ENCODE measurements around the gene MYH15.

The MYH15 gene

GRCh38 chr3:108510496-108510895 is at the start of gene MYH15:
TSS of gene MYH15 (minus strand) at chr3:108510596. CDS start at chr3:108510530, 66 bp downstream.
- no peak for DNase-seq

- DNase-seq: no peak
Measured at GRCh38 chr3:108555966-108556581, 45.7 kb upstream of the MYH15 start.

GRCh38 chr3:108554913-108555571 is 44.6 kb upstream of the MYH15 start:
- DNase-seq: no peak

DNA sequence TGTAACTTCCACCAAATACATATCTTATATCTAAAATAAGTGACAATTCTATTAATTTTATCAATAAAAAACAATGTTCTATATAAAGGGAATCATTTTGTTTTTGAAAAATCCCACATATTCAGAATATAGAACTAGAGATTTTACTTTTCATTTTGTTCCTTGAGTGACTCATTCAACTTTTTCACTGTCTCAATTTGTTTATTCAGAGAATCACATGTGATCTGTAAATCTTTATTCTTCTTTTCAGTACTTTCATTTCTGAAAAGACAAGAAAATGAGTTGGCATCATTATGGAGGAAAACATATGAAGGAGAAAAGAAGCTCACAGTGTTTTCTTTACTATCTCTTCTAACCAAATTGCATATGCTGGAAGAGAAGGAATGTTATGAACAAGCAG is 43.8 kb upstream of the MYH15 start:
- DNase-seq: no peak

GRCh38 chr3:108552267-108553159 is 42.1 kb upstream of the MYH15 start:
- peak; percentile 8 for DNase-seq

DNA sequence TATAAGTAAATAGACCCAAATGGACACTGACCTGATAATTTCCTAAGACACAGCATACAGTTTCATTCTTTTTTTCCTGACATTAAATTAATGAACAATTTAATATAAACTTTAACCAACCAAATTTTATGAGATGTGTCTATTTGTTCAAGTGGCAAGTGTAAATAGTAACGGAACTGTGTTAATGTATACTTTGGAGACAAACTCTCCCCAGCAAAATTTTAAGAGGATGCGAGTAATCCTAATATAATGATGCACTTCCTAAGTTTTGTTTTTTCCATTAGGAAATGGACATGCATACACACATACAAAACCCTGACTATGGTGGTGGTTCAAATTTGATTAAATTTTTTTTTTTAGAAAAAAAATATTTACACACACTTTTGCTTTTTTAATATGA is 38.5 kb upstream of the MYH15 start:
- no peak for DNase-seq

- DNase-seq: no peak
Measured at GRCh38 chr3:108548304-108548703, 37.9 kb upstream of the MYH15 start.

DNA sequence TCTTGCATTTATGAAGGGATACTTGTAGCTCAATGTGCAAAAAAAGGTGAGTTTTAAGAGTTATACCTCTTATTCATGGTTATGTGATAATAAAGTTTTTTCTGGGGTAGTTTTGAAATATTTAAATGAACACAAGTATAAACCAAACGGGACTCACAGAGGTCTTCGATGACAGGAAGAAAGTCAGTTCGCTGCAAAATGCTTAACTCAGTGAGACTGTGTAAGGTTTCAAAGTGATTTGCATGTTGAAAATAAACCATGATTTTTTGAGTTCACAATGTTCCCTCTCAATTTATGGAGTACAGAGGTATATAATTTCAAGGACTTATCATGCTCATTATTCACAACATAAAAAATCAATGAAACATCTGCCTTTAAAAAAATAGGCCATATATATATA is 36.3 kb upstream of the MYH15 start:
- no peak for DNase-seq

GRCh38 chr3:108546247-108546646 is 35.9 kb upstream of the MYH15 start:
- no peak for DNase-seq

- no peak for DNase-seq
Measured at GRCh38 chr3:108538083-108538482, 27.7 kb upstream of the MYH15 start.

GRCh38 chr3:108528459-108529252 is 18.3 kb upstream of the MYH15 start:
- DNase-seq: no peak

GRCh38 chr3:108527817-108528216 is 17.4 kb upstream of the MYH15 start:
- DNase-seq: no peak

GRCh38 chr3:108527109-108527508 is 16.7 kb upstream of the MYH15 start:
- DNase-seq: no peak

DNA sequence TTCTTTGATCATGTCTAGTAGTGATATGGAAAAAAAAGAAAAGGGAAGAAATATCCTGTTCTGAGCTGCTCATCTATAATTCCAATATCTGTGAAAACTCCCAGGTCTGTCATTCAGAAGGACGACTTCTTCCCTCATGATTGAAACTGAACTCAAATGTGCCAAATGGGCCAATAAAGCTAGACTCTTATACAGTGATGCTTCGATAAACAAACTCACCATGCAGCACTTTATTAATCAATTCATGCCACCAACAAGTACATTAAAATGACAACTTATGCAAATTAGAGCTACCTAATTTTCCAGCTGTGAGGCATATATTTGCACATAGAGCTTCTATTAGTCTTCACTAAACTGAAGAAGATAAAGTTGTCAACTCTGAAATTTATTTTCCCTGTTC is 15.6 kb upstream of the MYH15 start:
- DNase-seq: no peak

- no peak for DNase-seq
Measured at GRCh38 chr3:108525256-108525655, 14.9 kb upstream of the MYH15 start.

DNA sequence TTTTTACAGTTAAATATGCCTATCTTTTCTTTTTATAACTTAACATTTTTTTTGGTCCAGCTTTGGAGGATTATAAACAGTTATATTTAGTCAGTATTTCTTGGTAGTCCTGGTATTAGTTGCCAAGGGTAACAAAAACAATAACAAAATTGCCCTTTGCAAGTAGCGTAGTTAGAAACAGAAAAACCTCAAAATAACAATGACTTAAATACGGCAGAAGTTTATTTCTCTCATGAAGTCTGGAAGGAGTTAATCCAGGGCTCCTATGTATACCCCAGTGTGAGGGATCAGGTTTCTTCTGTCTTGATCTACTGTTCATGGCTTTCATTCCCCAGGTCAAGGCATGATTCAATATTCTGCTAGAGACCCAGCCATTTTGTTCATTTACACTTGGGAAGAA is 14.1 kb upstream of the MYH15 start:
- DNase-seq: no peak

DNA sequence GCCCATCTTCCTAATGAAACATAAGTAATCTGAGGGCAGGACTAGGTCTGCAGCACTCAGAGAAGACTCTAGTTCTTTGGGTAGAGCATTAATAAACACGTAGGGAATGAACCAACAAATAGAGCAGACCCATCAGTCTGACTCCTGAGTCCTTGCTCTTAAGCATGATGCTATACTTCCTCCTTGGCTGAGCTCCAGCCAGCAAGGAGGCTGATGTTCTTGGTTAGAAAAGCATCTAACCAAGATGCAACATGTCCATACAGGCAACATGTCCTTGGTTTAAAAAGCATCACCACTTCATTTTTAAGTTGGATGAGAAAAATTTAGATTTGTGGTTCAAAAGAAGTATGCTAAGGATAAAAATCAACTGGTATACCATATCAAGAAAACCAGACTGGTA is 8.5 kb upstream of the MYH15 start:
- DNase-seq: no peak

- DNase-seq: no peak
Measured at GRCh38 chr3:108516881-108517280, 6.5 kb upstream of the MYH15 start.

- DNase-seq: no peak
Measured at GRCh38 chr3:108513961-108514360, 3.6 kb upstream of the MYH15 start.

- no peak for DNase-seq
Measured at GRCh38 chr3:108512671-108513070, 2.3 kb upstream of the MYH15 start.

- DNase-seq: no peak
Measured at GRCh38 chr3:108511490-108511889, 1.1 kb upstream of the MYH15 start.

DNA sequence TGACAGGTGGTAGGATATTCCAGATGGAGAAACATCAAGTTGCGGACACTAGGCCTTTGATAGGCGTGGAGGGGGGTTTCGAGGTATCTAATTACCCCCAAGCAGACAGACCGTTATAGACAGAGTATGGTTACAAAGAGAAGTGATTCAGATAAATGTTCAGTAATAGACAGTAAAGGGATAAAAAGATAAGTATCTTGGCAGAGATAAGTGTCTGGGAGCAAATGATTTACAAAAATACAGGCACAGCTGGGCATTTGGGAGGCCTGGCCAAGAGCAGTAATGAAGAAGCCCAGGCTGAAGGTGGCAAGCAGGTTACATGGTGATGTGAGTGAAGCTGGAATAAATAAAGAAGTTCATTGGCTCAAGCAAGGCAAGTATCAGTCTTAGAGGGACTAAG is 659 bp upstream of the MYH15 start:
- no peak for DNase-seq

DNA sequence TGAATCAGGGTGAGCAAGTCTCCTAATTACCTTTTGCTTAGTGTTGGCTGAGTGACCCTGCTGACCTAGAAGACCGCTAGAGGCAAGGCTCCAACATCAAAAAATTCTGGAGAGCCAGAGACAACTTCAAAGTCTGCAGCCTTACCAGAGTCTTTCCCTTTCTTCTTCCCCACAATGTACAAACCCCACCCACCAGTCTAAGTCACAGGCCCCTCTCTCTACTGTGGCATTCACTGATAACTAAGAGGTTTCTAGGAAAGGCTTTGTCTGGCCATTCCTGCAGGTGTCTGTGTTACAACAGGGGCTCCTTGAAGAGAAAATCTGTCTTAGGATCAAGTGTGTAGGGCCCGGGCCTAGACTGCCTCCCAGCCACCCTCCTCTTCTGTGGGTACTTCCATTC is 525 bp downstream of the MYH15 start:
- DNase-seq: no peak
